Bronchial epithelial cell (primary cell): Measurements from ENCODE around the gene CYP4X1. TPM values are rescaled to one million over a fixed set of nuclear protein-coding genes. Genes with fewer than 3 reads are reported as not detected.
"Not testable (repeated sequence)": the region's sequence is repeated elsewhere in the genome, so short reads cannot be mapped to it uniquely, and the experiment has no call there.

ENCODE experiments used
- DNase-seq: peaks from one replicate; pipeline ENCODE4 v3.0.0-alpha.2; 2010; ENCODE audit warnings: low read depth
- FAIRE-seq: peaks from 2 replicates; lab custom pipeline; 2011; peaks lifted over from hg19 to GRCh38; lab: Jason Lieb, UNC
- H3K27me3 ChIP-seq: 2 replicates; pipeline ENCODE4 v1.5.1; 2011; ENCODE audit warnings: low read length; ENCODE audit not compliant: control insufficient read depth, insufficient read depth
- H3K36me3 ChIP-seq: 2 replicates; pipeline ENCODE4 v1.5.1; 2011; ENCODE audit warnings: low read length; ENCODE audit not compliant: control insufficient read depth, insufficient read depth
- H3K4me3 ChIP-seq: 2 replicates; pipeline ENCODE4 v1.5.1; 2011; ENCODE audit warnings: mild to moderate bottlenecking, low read depth, low read length, control low read depth
- total RNA-seq: library from RNA; depleted of rRNA; stranded (reverse); fragments of >200 nt; gene quantifications from 2 replicates; pipeline ENCODE4 v1.2.1, GENCODE V29; 2014
- TF ChIP-seq, protein P1 (sequence below): IDR thresholded peaks from 2 replicates; pipeline ENCODE4 v1.5.1; 2011; ENCODE audit warnings: mild to moderate bottlenecking, moderate library complexity, low read length, control low read depth, inconsistent platforms; ENCODE audit not compliant: insufficient read depth, severe bottlenecking

CYP4X1 gene
- total RNA-seq, 1 donor from 2014 or later: under 0.01 TPM

DNA sequence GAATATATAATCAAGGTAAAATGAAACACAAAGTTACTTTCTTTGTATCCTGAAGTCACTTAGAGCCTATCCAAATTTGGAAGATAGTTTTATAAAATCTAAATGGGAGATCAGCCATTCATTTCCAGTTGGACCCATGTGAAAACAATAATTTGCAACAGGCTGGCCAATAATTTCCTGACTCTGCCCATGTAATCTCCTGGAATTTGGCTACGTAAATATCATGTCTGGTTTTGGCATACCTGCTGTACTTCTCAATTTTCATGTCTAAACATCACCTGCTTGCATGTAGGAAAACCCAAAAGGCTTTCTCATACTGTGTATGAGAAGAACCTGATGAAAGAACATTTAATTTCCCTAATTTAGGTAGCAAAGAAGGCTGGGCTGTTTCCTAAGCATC, 35.9 kb downstream of the CYP4X1 start:
- H3K36me3 ChIP-seq: no peaks in the 10 kb centered on the region
- H3K4me3 ChIP-seq: no peak overlapping the region
- no peaks in the 10 kb centered on the region for H3K27me3 ChIP-seq
- FAIRE-seq: no peak
- TF ChIP-seq, protein P1, sequence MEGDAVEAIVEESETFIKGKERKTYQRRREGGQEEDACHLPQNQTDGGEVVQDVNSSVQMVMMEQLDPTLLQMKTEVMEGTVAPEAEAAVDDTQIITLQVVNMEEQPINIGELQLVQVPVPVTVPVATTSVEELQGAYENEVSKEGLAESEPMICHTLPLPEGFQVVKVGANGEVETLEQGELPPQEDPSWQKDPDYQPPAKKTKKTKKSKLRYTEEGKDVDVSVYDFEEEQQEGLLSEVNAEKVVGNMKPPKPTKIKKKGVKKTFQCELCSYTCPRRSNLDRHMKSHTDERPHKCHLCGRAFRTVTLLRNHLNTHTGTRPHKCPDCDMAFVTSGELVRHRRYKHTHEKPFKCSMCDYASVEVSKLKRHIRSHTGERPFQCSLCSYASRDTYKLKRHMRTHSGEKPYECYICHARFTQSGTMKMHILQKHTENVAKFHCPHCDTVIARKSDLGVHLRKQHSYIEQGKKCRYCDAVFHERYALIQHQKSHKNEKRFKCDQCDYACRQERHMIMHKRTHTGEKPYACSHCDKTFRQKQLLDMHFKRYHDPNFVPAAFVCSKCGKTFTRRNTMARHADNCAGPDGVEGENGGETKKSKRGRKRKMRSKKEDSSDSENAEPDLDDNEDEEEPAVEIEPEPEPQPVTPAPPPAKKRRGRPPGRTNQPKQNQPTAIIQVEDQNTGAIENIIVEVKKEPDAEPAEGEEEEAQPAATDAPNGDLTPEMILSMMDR: no peak
- no peak for DNase-seq

DNA sequence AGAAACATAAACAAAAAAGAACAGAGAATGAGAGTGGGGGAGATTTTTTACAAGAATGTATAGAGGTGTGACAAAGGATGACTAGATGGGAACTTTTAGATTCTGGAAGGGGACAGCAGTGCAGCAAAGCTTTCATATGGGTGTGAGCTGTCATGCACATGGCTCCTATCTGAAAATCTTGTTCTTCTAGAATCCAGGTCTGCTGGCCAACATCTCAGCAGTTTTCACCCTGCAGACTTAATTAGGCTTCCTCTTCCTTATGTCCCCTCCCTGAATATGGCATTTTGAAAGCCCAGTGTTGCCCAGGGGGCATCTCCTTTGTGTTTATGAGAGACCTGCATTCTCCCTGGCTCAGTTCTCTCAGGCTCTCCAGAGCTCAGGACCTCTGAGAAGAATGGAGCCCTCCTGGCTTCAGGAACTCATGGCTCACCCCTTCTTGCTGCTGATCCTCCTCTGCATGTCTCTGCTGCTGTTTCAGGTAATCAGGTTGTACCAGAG, 43.7 kb downstream of the CYP4X1 start, which contains the start of gene CYP4Z1:
Gene CYP4Z1, plus strand, starts transcription at position 135 of the 498 bp plus-strand sequence. Its CDS starts 260 bp downstream, at position 395.
- no peaks in the 10 kb centered on the region for H3K36me3 ChIP-seq
- H3K27me3 ChIP-seq: peaks cover 5% of the 10 kb centered on the region
- TF ChIP-seq, protein P1: no peak
- H3K4me3 ChIP-seq: no peak within 1 kb of the TSS
- FAIRE-seq (no peak), DNase-seq (no peak)

DNA sequence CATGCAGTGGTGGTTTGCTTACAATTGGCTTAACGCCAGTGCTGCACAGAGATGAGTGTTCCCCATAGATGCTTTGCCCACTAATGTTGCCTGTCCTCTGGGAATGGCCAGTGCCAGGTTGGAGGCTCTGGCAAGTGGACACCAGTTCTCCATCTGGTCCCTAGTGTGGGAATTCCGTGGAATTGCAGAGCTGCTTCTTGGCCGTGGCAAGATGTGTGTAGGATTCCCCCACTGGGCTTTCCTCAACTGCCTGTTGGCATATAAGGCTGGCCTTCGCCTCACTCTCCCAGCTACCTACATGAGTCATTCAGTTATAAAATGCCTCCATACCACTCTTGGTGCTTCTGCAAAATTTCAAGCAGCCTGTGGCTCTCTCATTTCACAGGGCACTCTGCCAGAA, 45.6 kb downstream of the CYP4X1 start:
- not testable (repeated sequence) for H3K27me3 ChIP-seq, FAIRE-seq, H3K36me3 ChIP-seq, H3K4me3 ChIP-seq
- peak; percentile 28 for DNase-seq

DNA sequence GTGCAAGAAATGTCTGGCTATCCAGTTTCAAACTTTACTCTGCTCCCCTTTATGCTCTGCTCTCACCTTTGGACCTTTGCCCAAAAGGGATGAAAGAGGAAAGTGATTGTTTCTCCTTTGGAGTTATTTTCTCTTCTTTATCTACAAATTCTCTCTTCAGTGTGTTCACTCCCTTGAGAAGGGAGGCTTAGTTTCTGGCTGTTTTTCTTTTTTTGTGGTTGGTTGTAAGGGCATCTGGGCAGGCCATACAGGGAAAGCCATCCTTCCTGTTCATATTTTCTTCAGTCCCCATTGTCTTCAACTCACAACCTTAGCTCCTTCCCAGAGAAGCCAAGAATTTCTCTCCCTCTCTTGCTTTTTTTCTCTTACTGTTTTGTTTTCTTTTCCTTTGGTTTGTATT, 46.0 kb downstream of the CYP4X1 start:
- H3K36me3 ChIP-seq, H3K27me3 ChIP-seq, H3K4me3 ChIP-seq, FAIRE-seq, DNase-seq: not testable (repeated sequence)

DNA sequence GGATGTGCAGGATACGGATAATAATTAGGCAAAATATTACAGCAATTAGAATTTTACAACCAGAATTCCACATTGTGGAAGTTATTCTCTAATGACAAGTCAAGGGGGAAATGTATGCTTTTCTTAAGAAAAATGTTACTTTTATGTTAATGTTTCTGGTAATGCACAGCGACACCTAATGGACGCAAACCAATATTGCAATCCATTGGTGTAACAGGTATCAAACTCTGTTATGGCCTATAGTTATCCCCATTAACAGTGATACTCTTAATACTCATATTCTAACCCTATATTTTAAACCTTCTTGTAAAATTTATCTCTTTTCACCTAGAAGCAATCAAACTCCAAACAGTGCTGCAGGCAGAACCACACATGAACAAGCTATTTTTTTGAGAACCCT, 65.9 kb downstream of the CYP4X1 start:
- H3K27me3 ChIP-seq, H3K36me3 ChIP-seq, H3K4me3 ChIP-seq, FAIRE-seq: not testable (repeated sequence)
- DNase-seq: peak; percentile 16
- TF ChIP-seq, protein P1: peak; percentile 31

DNA sequence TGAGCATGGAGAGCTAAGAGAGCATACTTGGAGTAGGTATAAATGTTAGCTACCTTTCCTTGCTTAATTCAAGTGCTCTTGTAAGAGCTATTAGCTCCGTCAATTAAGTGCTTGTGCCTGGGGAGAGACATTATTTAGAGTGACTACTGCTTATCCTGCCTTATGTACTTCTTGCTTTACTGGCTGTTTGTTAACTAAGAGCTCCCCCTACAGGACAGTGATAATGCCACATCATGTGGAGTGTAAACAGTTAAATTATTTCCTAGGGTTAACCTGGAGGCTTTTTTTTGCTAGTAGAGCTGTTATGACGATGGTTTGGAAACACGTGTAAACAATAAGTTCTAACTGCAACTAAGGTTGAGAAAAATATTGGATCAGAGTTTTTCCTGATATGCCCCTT, 68.0 kb downstream of the CYP4X1 start:
- TF ChIP-seq, protein P1: peak; percentile 19
- H3K27me3 ChIP-seq, H3K36me3 ChIP-seq, DNase-seq, H3K4me3 ChIP-seq: not testable (repeated sequence)
- FAIRE-seq: peak; percentile 72

Other genes starting within 250 kb of the CYP4X1 start
- gene CYP4B1, start 224.6 kb upstream of the CYP4X1 start, total RNA-seq: 3.6 TPM in 1 of 2 replicates, not detected in the other
- gene CYP4A11, start 82.2 kb upstream of the CYP4X1 start, total RNA-seq: not detected in 2 replicates
- not detected in 2 replicates for gene CYP4Z1, start 43.6 kb downstream of the CYP4X1 start, total RNA-seq
- gene CYP4A22, start 113.8 kb downstream of the CYP4X1 start, total RNA-seq: not detected in 2 replicates
- 0.26 and 1.9 TPM in 2 replicates for gene PDZK1IP1, start 166.4 kb downstream of the CYP4X1 start, total RNA-seq
- under 0.01 TPM in 1 of 2 replicates, not detected in the other for gene TAL1, start 208.6 kb downstream of the CYP4X1 start, total RNA-seq